DMS 273 (cell line): ENCODE data around the gene MRPS33.

Experiments used
- DNase-seq: peaks from one replicate; lab custom pipeline; 2025; ENCODE audit not compliant: unreplicated experiment; lab: John Stamatoyannopoulos, UW

Gene MRPS33

GRCh38 chr7:141012696-141013344, 1.9 kb downstream of the MRPS33 start:
- DNase-seq = no peak

GRCh38 chr7:141012044-141012685, 2.6 kb downstream of the MRPS33 start:
- DNase-seq = peak; percentile 90

GRCh38 chr7:141011443-141011842, 3.3 kb downstream of the MRPS33 start:
- DNase-seq = no peak

- peak; percentile 47 for DNase-seq
Observed at GRCh38 chr7:141003172-141004065, 11.3 kb downstream of the MRPS33 start.

GRCh38 chr7:141001546-141001945, 13.2 kb downstream of the MRPS33 start:
- DNase-seq = no peak

- DNase-seq = no peak
Observed at GRCh38 chr7:141001122-141001521, 13.6 kb downstream of the MRPS33 start.

GRCh38 chr7:140998715-140999114, 16.0 kb downstream of the MRPS33 start:
- DNase-seq = no peak

GRCh38 chr7:140992422-140992821, 22.3 kb downstream of the MRPS33 start:
- DNase-seq = no peak

GRCh38 chr7:140990193-140990962, 24.4 kb downstream of the MRPS33 start:
- DNase-seq = no peak

GRCh38 chr7:140989068-140989467, 25.7 kb downstream of the MRPS33 start:
- DNase-seq = no peak

- DNase-seq = peak; percentile 73
Observed at GRCh38 chr7:140983802-140984201, 30.9 kb downstream of the MRPS33 start.

GRCh38 chr7:140982508-140982907, 32.2 kb downstream of the MRPS33 start:
- no peak for DNase-seq

- no peak for DNase-seq
Observed at GRCh38 chr7:140981951-140982350, 32.8 kb downstream of the MRPS33 start.

- no peak for DNase-seq
Observed at GRCh38 chr7:140977741-140978140, 37.0 kb downstream of the MRPS33 start.

- DNase-seq = peak; percentile 53
Observed at GRCh38 chr7:140972876-140973829, 41.6 kb downstream of the MRPS33 start.

- DNase-seq = no peak
Observed at GRCh38 chr7:140972344-140972743, 42.4 kb downstream of the MRPS33 start.

GRCh38 chr7:140967438-140967837, 47.3 kb downstream of the MRPS33 start:
- no peak for DNase-seq

GRCh38 chr7:140966561-140967233, 48.1 kb downstream of the MRPS33 start:
- no peak for DNase-seq

GRCh38 chr7:140961117-140961516, 53.6 kb downstream of the MRPS33 start:
- no peak for DNase-seq
